GM18505 (cell line): ENCODE results near the gene MAP1B.

Experiments used
- ATAC-seq: cut with Tn5 transposase; IDR thresholded peaks from one replicate; pipeline ENCODE4 v1.9.1; 2021; ENCODE audit not compliant: unreplicated experiment
- POLR2A ChIP-seq: IDR thresholded peaks from 4 replicates; pipeline ENCODE4 v1.6.1; 2011; ENCODE audit warnings: borderline replicate concordance; ENCODE audit not compliant: insufficient read depth, insufficient read length; ENCODE audit errors: extremely low read depth

MAP1B gene

DNA sequence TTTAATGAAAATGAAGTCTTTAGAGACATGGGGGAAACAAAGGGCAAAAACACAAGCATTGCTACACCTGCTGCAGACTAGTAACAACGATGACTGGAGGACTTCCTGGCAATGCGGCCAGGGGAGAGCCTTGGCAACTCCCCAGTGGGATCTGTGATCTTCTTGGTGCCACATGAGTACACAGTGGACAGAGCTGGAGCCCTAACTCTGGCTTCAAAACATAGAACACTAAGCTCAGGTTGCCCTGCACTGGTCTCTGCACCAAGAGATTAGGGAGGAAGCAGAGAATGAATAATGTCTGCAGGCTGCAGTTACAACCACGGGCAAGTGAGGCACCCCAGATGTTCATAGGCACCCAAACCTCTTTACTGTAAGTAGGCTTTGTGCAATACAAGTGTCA, 121.7 kb downstream of the MAP1B start:
- no peak for ATAC-seq

DNA sequence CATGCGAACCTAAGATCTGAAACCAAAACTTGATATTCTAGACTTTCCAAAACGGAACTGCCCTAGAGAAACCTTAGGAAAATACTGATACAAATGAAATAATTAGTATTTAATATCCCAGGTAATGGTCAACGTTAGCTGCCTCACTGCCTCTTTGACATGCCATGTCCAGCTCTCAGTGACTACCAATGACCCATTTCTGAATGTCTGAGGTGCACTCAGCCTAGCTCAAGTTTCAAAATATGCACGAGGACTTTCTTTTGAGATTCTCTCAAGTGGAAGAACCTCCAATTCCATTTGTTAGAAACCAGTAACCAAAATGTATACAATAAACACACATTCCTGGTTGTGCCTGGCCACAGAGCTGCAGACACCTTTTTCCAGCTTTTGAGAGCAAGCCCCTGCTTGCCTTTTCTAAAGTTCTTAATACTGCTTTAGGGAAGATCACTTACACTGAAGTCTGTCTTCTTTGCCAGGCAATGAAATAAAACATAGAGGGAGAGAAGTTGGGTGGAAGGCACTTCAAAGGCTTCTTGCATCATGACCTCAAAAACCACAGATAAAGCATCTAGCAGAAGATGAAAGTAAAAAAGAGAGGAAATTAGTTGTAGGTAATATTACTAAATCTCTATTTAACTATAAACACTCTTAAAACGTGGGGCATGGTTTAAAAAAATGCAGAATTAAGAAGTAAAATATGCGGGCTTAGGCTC, 124.9 kb downstream of the MAP1B start:
- no peak for TF ChIP-seq POLR2A
- no peak for ATAC-seq

More for the DNA sequence above, 121.7 kb downstream of the MAP1B start:
- no peak for TF ChIP-seq POLR2A

DNA sequence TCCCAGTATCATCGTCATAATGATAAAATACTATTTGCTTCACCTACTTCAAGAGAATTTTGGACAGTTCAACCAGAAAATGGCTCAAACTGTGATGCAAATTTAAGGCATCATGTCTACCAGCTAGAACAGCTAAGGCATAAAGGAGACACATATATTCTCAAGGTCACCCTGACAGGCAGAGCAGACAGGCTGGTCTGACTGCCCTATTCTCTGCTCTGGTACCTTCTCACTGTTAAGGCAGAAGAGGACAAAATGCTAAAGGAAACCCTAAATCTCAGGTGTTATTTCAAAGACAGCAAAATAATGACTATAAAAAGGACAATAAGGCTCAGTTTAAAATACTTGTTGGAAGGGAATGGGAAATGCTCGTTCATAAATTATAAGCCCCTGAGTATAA, 125.6 kb downstream of the MAP1B start:
- TF ChIP-seq POLR2A, result no peak
- ATAC-seq, result no peak

DNA sequence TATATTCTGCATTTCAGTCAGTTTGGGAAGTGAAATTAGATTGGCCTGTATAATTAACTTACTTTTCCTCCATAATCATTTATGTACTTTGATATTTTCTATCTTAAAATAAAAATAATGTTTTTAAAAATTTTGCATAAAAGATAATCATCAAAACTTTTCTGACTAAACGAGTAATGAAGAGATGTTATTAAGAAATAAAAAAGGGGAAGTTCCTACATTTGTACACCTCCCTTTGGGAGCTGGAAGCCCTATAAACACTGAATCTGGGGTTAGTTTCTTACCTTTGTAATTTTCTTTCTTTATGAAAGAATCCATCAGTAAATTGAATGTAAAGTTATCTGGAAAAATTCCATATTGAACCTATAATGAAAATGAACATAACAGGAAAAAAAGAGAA, 126.6 kb downstream of the MAP1B start:
- TF ChIP-seq POLR2A, result no peak
- no peak for ATAC-seq

DNA sequence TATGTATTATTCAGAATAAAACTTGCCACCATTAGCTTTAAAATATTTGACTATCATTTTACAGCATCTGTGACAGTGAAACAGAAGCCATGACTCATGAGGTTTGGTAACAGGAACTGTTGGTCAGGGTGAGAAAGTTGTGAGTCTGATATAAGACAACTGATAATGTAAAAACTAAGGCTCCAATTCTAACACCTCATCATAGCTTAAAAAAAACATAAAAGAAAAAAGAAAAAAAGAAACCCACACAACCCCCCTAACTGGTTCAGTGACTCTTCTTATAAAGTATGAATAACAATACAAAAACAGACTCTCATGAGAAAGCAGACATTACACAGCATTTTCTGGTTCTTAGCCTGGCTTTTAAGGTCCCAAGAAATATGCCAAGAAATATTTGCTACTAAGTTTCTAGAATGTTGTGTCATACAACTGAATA, 127.0 kb downstream of the MAP1B start:
- TF ChIP-seq POLR2A, result no peak

DNA sequence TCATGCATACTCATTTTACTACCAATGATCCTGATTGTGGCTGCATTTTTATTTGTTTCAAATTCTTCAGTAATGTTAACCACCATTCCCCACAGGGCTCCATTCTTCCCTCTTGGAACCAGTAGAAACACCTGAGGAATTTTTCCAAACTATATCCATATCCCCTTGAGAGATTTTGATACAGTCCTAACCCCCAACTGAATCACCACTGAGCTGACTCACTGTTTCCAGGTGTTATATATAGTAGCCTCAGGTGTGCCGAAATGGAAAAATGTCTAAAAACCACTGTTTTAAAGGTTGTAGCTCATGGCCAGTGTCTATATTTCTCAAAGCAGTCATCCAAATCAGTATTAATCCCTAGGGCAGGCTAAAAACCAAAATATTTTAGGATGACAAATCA, 127.6 kb downstream of the MAP1B start:
- TF ChIP-seq POLR2A, result no peak
- no peak for ATAC-seq

More for the DNA sequence above, 127.0 kb downstream of the MAP1B start:
- ATAC-seq, result peak; percentile 90

DNA sequence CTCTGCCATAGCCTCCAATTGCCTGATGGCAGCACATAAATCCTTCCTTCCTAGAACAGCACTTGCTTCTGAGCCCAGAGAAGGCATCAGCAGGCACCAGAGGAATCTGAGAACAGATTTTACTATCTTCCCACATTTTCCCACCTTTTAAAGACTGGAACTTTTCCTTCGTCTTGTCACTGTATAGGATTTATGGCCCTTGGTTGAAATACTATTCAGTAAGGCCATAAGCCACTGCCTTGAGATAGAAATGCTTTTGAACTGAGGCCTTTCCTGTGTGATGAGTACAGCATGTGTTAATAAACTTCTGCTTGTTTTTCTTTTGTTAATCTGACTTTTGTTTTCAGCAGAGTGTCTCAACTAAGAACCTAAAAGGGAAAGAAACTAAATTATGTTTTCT, 128.4 kb downstream of the MAP1B start:
- no peak for TF ChIP-seq POLR2A
- ATAC-seq, result no peak

DNA sequence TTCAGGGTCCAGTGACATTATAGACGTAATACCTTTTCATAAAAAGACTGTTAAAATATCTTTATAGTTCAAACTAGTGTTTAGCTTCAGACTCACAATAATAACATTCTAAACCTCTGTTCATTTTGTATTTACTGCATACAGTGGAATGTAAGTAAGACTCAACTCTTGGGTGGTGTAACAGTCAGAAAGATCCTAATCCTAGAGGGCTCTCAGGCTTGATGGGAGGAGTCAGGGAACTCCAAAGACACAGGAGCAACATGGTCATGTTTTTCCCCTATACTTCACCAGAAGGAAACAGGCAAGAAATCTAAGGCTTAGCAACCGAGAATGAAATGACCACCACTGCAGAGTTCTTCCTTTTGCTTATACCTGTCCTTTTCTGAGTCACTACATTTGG, 130.1 kb downstream of the MAP1B start:
- ATAC-seq, result no peak
- TF ChIP-seq POLR2A, result no peak

DNA sequence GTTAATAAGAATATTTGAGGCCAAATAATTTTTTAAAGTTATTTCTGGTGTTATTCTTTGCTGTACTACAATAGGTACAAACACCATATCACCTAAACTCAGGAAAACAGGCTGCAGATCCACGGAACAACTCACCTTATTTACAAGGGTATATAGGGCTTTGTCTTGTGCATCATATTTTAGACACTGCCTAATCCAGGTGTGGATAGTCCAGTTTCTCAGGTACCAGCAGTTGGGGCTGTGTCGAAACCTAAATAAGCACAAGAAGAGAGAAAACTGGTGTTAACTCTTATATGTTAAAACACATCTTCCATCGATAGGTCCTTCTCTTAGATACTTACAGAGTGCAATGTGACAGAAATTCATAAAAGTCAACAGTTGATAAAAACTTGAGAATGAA, 130.6 kb downstream of the MAP1B start:
- TF ChIP-seq POLR2A, result no peak
- no peak for ATAC-seq

DNA sequence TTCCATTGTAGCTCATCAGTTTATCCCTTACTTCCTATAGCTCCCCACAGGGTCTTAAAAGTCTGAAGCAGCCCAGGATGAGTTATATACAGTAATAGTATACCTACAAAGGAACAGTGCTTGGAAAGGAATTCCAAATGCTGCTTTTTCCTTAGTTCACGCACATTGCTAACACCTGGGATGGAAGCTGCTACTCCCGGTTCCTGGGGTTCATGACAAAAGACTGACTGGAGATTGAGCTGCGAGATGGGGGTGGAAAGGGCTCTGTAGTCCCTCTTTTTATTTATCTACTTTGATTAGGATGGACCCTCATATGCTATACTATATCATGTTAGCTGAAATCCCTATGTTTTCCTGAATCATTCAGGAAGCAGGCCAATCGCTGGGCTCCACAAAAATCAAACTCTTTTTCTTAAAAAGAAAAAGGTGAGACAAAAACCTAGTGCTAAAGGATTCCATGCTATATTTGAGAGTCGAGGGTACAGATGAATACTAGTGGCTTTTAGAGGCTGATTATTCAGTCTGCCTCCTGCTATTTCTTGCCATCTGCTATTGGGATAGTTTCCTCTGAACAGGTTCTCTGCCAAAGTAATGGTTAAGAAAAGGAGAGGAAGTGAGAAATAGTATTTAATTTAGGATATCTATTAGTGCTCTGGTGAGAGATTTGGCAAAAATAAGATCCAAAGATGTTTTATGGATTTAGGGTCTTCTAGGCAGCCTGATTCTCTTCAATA, 131.6 kb downstream of the MAP1B start:
- no peak for TF ChIP-seq POLR2A
- no peak for ATAC-seq

DNA sequence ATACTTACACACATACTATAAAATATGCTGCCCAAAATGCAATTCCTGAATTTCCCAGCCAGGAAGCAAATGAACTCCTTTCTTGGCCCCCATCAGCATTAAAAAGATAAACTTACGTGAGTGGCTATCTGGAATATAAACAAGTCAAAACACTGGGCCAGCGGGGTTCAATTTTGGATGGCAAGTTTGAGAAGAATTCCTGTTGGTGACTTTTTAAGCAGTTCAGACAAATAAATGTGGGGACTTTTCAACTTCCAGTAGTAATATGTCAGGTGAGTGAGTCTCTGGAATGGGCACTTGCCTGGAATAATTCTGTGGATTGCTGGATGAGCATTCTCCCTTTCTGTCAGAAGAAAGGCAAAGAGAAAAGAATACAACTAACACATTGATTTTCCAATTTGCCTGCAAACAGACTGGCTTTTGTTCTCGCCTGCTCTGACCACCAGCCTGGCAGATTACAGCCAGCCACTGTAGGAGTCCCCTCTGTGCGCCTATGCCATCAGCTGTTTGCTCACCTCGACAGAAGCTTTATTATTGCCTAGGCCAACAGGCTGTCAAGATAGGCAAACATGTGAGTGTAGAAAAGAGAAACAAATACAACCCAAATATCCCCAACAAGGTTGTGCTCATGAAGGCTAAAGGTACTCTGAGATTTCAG, 134.2 kb downstream of the MAP1B start:
- ATAC-seq, result no peak
- TF ChIP-seq POLR2A, result no peak

DNA sequence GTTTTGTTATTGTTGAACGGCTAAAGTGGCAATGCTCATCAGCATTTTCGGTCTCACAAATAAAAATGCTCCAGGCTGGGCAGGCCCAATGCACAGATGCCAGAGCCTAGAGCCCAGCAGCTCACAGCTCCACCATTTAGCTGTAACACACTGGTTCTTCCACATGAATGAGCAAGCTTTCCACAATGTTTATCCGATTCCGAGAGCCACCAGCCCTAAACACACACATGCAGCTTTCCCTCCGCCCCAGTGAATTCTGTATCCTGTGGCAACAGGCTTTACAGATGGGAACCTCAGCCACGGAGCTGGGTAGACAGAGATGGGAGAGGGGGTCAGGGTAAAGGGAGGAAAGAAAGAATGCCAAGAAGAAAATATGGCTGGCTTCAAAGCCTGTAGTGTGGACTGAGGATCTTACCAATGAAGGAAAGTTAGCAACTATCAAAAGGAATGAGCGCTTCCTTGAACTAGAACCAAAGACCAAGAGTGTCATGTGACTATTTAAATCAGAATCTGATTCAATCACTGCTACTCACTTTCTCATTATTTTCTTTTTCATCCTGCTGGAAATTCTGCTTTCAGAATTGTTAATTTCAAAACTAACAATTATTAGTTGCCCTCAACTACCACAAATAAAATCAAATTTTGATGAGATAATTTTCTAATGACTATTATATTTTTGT, 135.7 kb downstream of the MAP1B start:
- no peak for TF ChIP-seq POLR2A
- no peak for ATAC-seq

DNA sequence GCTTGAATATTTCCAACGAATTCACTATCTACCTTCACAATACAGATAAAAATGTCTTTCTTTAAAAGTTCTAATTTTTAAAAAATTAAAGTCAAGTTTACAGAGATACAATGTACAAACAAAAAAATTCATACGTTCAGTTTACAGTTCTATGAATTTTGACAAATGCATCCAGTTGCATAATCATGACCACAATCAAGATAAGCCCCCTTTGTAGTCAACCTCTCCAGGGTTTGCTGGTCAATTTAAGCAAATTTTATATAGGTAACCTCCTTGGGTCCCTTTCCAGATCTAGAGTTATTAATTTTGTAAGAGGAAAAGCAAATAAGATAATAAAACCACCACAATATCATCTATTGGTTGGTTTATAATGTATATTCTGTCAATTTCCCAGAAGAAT, 136.4 kb downstream of the MAP1B start:
- no peak for TF ChIP-seq POLR2A
- no peak for ATAC-seq

DNA sequence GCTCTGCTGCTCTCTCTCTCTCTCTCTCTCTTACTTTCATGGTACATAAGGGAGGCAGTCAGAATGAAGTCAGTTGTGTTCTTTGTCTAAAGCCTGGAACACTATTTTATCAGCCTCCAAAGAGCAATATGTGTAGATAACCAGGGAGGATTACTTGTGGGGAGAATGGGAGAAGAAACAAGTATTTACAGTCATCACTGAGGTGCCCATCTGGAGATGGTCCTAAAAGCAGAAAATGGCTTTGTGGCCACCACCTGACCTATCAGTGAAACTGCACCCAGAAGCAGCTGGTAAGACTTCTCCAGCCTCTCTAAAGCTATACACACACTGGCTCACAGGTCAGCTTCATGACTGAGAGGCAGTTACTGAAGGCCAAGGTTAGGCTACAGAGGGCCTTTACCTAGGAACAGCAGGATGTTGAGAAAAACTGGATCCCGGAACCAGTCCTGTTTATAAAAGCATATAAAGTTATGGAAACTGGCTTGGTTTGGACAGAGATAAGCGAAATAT, 137.6 kb downstream of the MAP1B start:
- ATAC-seq, result peak; percentile 78
- no peak for TF ChIP-seq POLR2A

DNA sequence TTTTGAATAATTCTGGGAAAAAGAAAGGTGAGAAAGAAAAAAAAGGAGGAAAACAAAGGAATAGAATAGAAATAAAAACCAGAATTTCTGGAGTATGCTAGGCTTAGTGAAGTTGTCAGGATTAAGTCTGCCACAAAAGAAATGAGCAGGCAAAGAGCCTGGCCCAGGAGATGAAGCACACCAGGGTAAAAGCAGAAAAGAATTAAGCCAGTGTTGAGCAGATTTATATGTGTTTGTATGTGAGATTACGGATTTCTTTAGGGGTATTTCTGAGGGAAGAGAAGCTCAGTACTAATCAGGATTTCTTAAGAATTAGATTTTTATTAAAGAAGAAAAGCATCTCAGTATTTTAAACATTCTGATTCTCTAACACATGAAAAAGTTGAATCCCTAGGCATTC, 138.3 kb downstream of the MAP1B start:
- no peak for TF ChIP-seq POLR2A
- ATAC-seq, result no peak
